SU-DHL-6 (cell line): ENCODE data around the gene ARHGDIA.

Source experiments
- CTCF ChIP-seq: fragments of 200-600 bp; sonication (generic); IDR thresholded peaks from one replicate; pipeline ENCODE4 v1.5.1; 2017; ENCODE audit warnings: antibody characterized with exemption, mild to moderate bottlenecking, low read length, moderate library complexity; ENCODE audit not compliant: insufficient read depth, poor library complexity, severe bottlenecking
- EZH2phosphoT487 ChIP-seq: fragments of 200-600 bp; sonication (generic), shearing (Covaris generic); conservative IDR thresholded peaks from 2 replicates; pipeline ENCODE4 v1.6.1; 2018; ENCODE audit warnings: mild to moderate bottlenecking, antibody characterized with exemption, low read length, moderate library complexity, mixed read lengths

GRCh38 chr17:81865733-81866439, 5.3 kb downstream of the ARHGDIA start:
- no peak for TF ChIP-seq CTCF
- no peak for TF ChIP-seq EZH2phosphoT487
